AG04449 (cell line): ENCODE measurements around the gene PPP1R16B.

Source experiments
- CTCF ChIA-PET: fragments of 350-600 bp; formaldehyde crosslinking; extraction: SDS; loops from one replicate; lab custom pipeline; 2021; ENCODE audit warnings: antibody characterized with exemption; lab: Yijun Ruan, JAX
- POLR2A ChIA-PET: fragments of 400-600, 350-600 bp; formaldehyde crosslinking; extraction: SDS; loops from one replicate; lab custom pipeline; 2020; ENCODE audit warnings: antibody characterized with exemption, inconsistent platforms; lab: Yijun Ruan, JAX
- DNase-seq: peaks from one replicate; pipeline ENCODE4 v3.0.0-alpha.2; 2010; ENCODE audit warnings: low read depth, low spot score
- H3K4me3 ChIP-seq: 2 replicates; pipeline ENCODE4 v1.5.1; 2011; ENCODE audit warnings: low read depth, mild to moderate bottlenecking, control low read depth, low read length
- CTCF ChIP-seq: IDR thresholded peaks from one replicate; pipeline ENCODE4 v1.5.1; 2011; ENCODE audit warnings: mild to moderate bottlenecking, moderate library complexity, low read length, control low read depth, inconsistent platforms; ENCODE audit not compliant: insufficient read depth; ENCODE audit errors: missing control alignments

The PPP1R16B gene

GRCh38 chr20:38774167-38774566, 31.3 kb upstream of the PPP1R16B start:
- no peak overlapping the region for H3K4me3 ChIP-seq
- TF ChIP-seq CTCF = no peak
- DNase-seq = no peak
- ChIA-PET POLR2A (no interaction called here), CTCF (no interaction called here)

GRCh38 chr20:38776363-38776762, 29.1 kb upstream of the PPP1R16B start:
- H3K4me3 ChIP-seq = no peak overlapping the region
- POLR2A ChIA-PET = no interaction called here
- no peak for TF ChIP-seq CTCF
- CTCF ChIA-PET = interaction anchor here (1.1 kb wide), 1 partner anchor 17 kb away, joined by 4 read pairs; no protein-coding TSS in a partner anchor
- no peak for DNase-seq

- CTCF ChIA-PET = interaction anchor here (0.9 kb wide), 1 partner anchor 11 kb away, joined by 4 read pairs; no protein-coding TSS in a partner anchor
- H3K4me3 ChIP-seq = no peak overlapping the region
- no peak for DNase-seq
- no peak for TF ChIP-seq CTCF
- POLR2A ChIA-PET = no interaction called here
These were observed 26.0 kb upstream of the PPP1R16B start for GRCh38 chr20:38779247-38780097.

GRCh38 chr20:38782275-38782674, 23.2 kb upstream of the PPP1R16B start:
- ChIA-PET POLR2A (no interaction called here), CTCF (no interaction called here)
- H3K4me3 ChIP-seq = no peak overlapping the region
- DNase-seq = no peak
- no peak for TF ChIP-seq CTCF

GRCh38 chr20:38787870-38788269, 17.6 kb upstream of the PPP1R16B start:
- POLR2A ChIA-PET = no interaction called here
- DNase-seq = no peak
- TF ChIP-seq CTCF = no peak
- H3K4me3 ChIP-seq = no peak overlapping the region
- CTCF ChIA-PET = interaction anchor here (1.1 kb wide), 1 partner anchor 19 kb away, joined by 3 read pairs; no protein-coding TSS in a partner anchor

GRCh38 chr20:38789503-38790199, 15.8 kb upstream of the PPP1R16B start:
- TF ChIP-seq CTCF = no peak
- ChIA-PET POLR2A (no interaction called here), CTCF (interaction anchor here (0.9 to 1.4 kb wide), 3 partner anchors 14 to 144 kb away, joined by 4 to 5 read pairs (median 4); no protein-coding TSS in a partner anchor)
- no peak overlapping the region for H3K4me3 ChIP-seq
- DNase-seq = no peak
